Progenitor cell of endocrine pancreas (in vitro differentiated cells): ENCODE results near the gene RPS27A. TPM values are rescaled to one million over a fixed set of nuclear protein-coding genes. Genes with fewer than 3 reads are reported as not detected.
A peak's percentile ranks its signal among the peaks of the same experiment; 100 is the strongest.
"Not testable (repeated sequence)": the region's sequence is repeated elsewhere in the genome, so short reads cannot be mapped to it uniquely, and the experiment has no call there.

ENCODE experiments used
- DNase-seq: peaks from one replicate; pipeline ENCODE4 v3.0.0; 2021; ENCODE audit warnings: low spot score; ENCODE audit not compliant: unreplicated experiment
- H3K27ac Mint-ChIP-seq: 2 replicates; pipeline ENCODE4 v1.8.0; 2021; ENCODE audit warnings: mild to moderate bottlenecking, moderate library complexity, mixed read lengths
- H3K27me3 Mint-ChIP-seq: 2 replicates; pipeline ENCODE4 v1.8.0; 2021; ENCODE audit warnings: mixed read lengths
- H3K36me3 Mint-ChIP-seq: 2 replicates; pipeline ENCODE4 v1.8.0; 2022; ENCODE audit warnings: mixed read lengths; ENCODE audit not compliant: insufficient read depth
- H3K4me1 Mint-ChIP-seq: 2 replicates; pipeline ENCODE4 v1.8.0; 2021; ENCODE audit warnings: low read depth, mixed read lengths
- H3K4me3 Mint-ChIP-seq: 2 replicates; pipeline ENCODE4 v1.8.0; 2021; ENCODE audit warnings: low read depth, mild to moderate bottlenecking, moderate library complexity, mixed read lengths
- H3K9me3 Mint-ChIP-seq: 2 replicates; pipeline ENCODE4 v1.8.0; 2021; ENCODE audit warnings: low read depth, mixed read lengths
- total RNA-seq: library from RNA; stranded (reverse); gene quantifications from 2 replicates; pipeline ENCODE4 v1.2.1, GENCODE V29; 2021
- TF ChIP-seq, protein P1 (sequence below): fragments of 200-600 bp; sonication (generic); IDR thresholded peaks from one replicate; pipeline ENCODE4 v1.5.0; 2021; ENCODE audit warnings: antibody characterized with exemption, mild to moderate bottlenecking; ENCODE audit not compliant: unreplicated experiment

The RPS27A gene
- total RNA-seq, 1 donor from 2014 or later, result 807 TPM

DNA sequence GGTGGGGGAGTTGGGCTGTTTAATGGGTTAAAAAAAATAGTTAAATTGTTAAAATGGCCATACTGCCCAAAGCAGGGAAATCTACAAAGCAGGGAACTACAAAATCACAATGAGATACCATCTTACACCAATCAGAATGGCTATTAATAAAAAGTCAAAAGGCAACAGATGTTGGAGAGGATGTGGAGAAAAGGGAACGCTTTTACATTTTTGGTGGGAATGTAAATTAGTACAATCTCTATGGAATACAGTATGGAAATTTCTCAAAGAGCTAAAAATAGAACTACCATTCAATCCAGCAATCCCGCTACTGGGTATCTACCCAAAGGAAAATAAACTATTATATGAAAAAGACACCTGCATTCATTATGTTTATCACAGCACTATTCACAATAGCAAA lies 27.5 kb upstream of the RPS27A start:
- peaks cover 36% of the 10 kb centered on the region for H3K9me3 Mint-ChIP-seq
- no peaks in the 10 kb centered on the region for H3K4me1 Mint-ChIP-seq
- DNase-seq, result no peak
- TF ChIP-seq, protein P1, sequence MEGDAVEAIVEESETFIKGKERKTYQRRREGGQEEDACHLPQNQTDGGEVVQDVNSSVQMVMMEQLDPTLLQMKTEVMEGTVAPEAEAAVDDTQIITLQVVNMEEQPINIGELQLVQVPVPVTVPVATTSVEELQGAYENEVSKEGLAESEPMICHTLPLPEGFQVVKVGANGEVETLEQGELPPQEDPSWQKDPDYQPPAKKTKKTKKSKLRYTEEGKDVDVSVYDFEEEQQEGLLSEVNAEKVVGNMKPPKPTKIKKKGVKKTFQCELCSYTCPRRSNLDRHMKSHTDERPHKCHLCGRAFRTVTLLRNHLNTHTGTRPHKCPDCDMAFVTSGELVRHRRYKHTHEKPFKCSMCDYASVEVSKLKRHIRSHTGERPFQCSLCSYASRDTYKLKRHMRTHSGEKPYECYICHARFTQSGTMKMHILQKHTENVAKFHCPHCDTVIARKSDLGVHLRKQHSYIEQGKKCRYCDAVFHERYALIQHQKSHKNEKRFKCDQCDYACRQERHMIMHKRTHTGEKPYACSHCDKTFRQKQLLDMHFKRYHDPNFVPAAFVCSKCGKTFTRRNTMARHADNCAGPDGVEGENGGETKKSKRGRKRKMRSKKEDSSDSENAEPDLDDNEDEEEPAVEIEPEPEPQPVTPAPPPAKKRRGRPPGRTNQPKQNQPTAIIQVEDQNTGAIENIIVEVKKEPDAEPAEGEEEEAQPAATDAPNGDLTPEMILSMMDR, result no peak
- H3K27me3 Mint-ChIP-seq, result no peaks in the 10 kb centered on the region
- H3K36me3 Mint-ChIP-seq, result peaks cover 52% of the 10 kb centered on the region
- no peak overlapping the region for H3K4me3 Mint-ChIP-seq
- no peak overlapping the region for H3K27ac Mint-ChIP-seq

DNA sequence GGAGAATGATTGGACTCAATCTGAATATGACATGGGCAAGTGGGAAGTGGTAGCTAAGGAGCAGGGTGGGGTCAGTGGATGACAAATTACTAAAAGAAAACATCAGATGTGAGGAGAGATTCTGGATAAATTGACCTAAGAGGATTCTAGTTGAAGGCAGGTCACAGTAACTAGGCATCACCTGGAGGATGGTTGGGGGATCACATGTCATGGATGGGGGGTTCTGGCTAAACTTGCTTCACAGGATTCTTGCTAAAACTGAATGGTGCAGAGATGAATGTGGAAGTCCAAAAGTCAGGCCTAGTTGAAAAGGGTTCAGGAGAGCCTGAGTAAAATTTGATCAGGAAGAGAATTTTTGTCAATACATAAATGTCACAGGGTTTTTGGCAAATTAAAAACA lies 18.7 kb upstream of the RPS27A start:
- Mint-ChIP-seq H3K27ac (no peak overlapping the region), H3K36me3 (peaks cover 5% of the 10 kb centered on the region), H3K4me1 (no peaks in the 10 kb centered on the region), H3K9me3 (no peaks in the 10 kb centered on the region), H3K4me3 (no peak overlapping the region), H3K27me3 (no peaks in the 10 kb centered on the region)
- TF ChIP-seq, protein P1, result no peak
- DNase-seq, result no peak

DNA sequence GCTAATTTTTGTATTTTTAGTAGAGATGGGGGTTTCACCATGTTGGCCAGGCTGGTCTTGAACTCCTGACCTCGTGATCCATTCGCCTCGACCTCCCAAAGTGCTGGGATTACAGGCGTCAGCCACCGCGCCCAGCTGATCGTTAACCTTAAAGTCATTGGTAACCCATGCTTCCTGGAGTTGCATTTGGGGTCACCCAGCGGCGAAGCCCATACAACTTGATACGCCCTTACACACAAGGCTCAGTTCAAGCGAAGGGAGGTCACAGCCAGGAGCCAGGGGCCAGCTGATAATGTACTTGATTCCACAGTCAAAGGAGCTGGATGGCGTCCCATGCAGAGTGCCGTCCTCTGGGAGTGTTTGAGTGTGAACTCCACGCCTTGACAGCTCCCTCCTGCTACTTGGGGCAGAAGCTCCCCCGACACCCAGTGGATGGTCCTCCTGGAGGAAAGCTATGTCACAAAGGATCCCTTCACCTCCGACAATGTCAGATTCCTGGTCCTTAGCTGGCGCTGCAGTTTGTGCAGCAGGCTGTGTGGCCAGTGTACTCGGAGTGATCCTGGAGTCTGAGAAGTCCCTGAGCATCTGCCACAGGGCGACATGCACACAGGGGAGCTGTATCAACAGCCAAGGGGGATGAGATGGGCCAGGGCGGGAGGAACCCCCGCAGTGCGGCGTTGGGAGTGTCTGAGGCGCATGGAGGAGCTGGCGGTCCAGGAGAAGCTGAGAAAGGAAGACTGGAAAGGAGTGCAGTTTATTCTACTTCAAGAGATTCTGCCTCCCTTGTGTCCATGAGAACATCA lies 8.3 kb upstream of the RPS27A start:
- Mint-ChIP-seq H3K27me3 (no peaks in the 10 kb centered on the region), H3K4me3 (peak overlapping the region; percentile 75), H3K4me1 (peaks cover 11% of the 10 kb centered on the region), H3K27ac (peak overlapping the region; percentile 49), H3K9me3 (no peaks in the 10 kb centered on the region), H3K36me3 (peaks cover 3% of the 10 kb centered on the region)
- no peak for DNase-seq
- TF ChIP-seq, protein P1, result no peak

DNA sequence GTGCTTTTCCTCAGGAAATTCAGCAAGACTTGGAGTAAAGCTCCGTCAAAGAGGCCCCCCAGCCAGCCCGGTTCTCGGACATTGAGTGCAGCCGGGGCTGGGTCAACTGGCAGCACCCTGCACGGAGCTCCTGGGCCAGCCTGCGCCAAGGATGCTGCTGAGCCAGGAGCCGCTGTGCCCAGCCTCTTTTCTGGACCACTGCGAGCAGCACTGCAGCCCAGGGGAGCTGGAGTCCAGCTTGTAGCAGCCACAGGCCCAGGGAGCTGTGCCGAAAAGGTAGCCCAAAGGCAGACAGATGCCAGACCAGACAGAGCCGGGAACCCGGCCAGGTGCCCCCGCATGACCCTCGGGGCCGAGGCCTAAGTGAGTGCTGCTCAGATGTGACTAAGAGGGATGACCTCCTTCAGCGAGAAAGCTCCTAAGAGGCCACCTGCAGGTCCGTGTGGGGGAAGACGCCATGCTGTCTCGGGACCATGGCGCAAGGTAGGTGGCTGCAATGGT lies 7.7 kb upstream of the RPS27A start:
- TF ChIP-seq, protein P1, result no peak
- no peak overlapping the region for H3K4me3 Mint-ChIP-seq
- H3K27ac Mint-ChIP-seq, result no peak overlapping the region
- DNase-seq, result no peak
- no peaks in the 10 kb centered on the region for H3K9me3 Mint-ChIP-seq
- H3K27me3 Mint-ChIP-seq, result no peaks in the 10 kb centered on the region
- peaks cover 7% of the 10 kb centered on the region for H3K36me3 Mint-ChIP-seq
- H3K4me1 Mint-ChIP-seq, result peaks cover 14% of the 10 kb centered on the region

DNA sequence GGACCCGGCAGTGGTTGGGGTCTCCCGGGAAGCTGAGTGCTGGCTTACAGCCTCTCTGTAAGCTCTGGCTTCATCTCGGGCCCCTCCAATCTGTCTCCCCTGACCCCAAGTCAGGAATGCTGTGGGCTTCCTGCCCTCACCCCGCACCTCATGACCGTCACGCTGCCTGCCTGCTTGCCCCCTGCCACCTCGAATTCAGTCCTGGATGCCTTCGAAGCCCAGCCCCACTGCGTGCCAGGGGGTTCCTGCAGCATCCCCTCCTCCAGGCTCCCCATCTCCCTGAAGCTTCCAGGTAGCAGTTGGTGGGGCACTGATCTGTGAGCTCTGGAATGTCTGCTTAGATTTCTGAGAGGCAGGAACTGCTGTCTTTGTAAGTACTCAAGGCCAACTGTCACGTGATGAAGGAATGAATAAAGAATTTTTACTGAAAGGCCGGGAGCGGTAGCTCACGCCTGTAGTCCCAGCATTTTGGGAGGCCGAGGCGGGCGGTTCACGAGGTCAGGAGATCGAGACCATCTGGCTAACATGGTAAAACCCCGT lies 6.9 kb upstream of the RPS27A start:
- no peaks in the 10 kb centered on the region for H3K9me3 Mint-ChIP-seq
- H3K36me3 Mint-ChIP-seq, result peaks cover 7% of the 10 kb centered on the region
- no peak overlapping the region for H3K4me3 Mint-ChIP-seq
- no peak for DNase-seq
- H3K27me3 Mint-ChIP-seq, result no peaks in the 10 kb centered on the region
- TF ChIP-seq, protein P1, result no peak
- H3K4me1 Mint-ChIP-seq, result peaks cover 19% of the 10 kb centered on the region
- peak overlapping the region; percentile 56 for H3K27ac Mint-ChIP-seq

DNA sequence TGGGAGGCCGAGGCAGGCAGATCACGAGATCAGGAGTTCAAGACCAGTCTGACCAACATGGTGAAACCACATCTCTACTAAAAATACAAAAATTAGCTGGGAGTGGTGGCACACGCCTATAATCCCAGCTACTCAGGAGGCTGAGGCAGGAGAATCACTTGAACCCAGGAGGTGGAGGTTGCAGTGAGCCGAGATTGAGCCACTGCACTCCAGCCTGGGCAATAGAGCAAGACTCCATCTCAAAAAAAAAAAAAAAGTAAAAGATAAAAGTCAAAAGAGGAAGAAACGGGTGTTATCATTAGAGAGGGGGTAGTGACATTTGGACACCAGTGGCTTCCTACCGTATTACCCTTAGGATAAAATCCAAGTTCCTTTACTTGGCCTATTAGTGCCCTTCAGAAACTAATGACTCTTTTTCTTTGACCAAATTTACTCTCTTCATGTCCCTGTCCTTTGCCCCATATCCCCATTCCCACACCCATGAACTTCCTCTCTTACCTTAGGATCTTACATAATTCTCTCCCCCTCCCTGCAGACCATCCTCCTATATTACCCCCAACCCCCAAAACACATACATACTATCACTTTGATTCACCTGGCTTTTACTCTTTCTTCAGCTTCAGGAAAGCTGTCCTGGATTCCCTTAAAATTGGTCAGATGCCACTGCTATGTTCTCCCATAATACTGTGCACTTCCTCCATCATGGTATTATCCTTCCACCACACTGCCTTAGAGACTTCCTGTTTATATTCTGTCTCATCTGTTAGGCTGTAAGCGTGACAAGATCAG lies 4.9 kb upstream of the RPS27A start:
- H3K4me3 Mint-ChIP-seq, H3K9me3 Mint-ChIP-seq, DNase-seq: not testable (repeated sequence)

More for the DNA sequence above, 4.9 kb upstream of the RPS27A start:
- not testable (repeated sequence) for H3K36me3 Mint-ChIP-seq, H3K27me3 Mint-ChIP-seq, H3K27ac Mint-ChIP-seq
- peaks cover 27% of the 10 kb centered on the region for H3K4me1 Mint-ChIP-seq
